Muscle layer of duodenum (tissue), 2 donors: ENCODE results near the gene AFAP1.

Source experiments
- H3K27ac ChIP-seq: one replicate; pipeline ENCODE4 v1.7.0; 2013; ENCODE audit warnings: mild to moderate bottlenecking, low read length
- H3K27me3 ChIP-seq: one replicate; pipeline ENCODE4 v1.7.0; 2013; ENCODE audit warnings: low read depth, mild to moderate bottlenecking, control low read depth, low read length
- H3K36me3 ChIP-seq, 2 donors: one replicate each; pipeline ENCODE4 v1.7.0; 2013; ENCODE audit warnings: low read length in 2 of 2, control low read depth in 1 of 2, mild to moderate bottlenecking in 1 of 2; ENCODE audit not compliant: insufficient read depth in 2 of 2, control insufficient read depth in 1 of 2
- H3K4me1 ChIP-seq, 2 donors: one replicate each; pipeline ENCODE4 v1.7.0; 2013; ENCODE audit warnings: low read length in 2 of 2, mild to moderate bottlenecking in 2 of 2, control low read depth in 1 of 2, moderate library complexity in 1 of 2; ENCODE audit not compliant: insufficient read depth in 2 of 2, control insufficient read depth in 1 of 2
- H3K4me3 ChIP-seq, 2 donors: one replicate each; pipeline ENCODE4 v1.7.0; 2013; ENCODE audit warnings: low read length in 2 of 2, low read depth in 1 of 2, mild to moderate bottlenecking in 1 of 2
- H3K9me3 ChIP-seq, 2 donors: one replicate each; pipeline ENCODE4 v1.7.0; 2013; ENCODE audit warnings: low read length in 2 of 2, control low read depth in 1 of 2, mild to moderate bottlenecking in 1 of 2; ENCODE audit not compliant: control insufficient read depth in 1 of 2
- donor health status: healthy.

The AFAP1 gene

DNA sequence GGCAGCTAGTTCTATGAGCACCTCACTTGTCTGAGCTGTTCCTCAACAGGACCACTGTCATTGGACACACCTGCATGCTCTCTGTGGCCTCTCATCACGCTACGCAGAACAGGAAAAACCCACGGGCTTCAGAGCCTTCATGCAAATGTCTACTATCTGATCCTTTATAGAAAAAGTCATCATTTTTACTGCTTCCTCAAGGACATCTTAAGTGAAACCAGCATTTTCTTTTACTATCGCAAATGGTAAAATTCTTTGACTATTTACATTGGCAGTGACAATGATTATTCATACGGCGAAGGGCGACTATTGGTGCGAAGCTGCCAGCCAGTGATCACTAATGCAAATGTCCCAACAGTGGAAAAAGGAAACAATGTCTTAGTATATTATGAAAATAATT lies 147.0 kb downstream of the AFAP1 start:
- Histone ChIP-seq H3K4me3 (no peak overlapping the region), H3K36me3 (peaks cover 24 to 32% of the 10 kb centered on the region in 2 donors), H3K9me3 (no peaks in the 10 kb centered on the region), H3K4me1 (peaks cover 0 to 15% of the 10 kb centered on the region in 2 donors), H3K27ac (no peak overlapping the region), H3K27me3 (no peaks in the 10 kb centered on the region)

DNA sequence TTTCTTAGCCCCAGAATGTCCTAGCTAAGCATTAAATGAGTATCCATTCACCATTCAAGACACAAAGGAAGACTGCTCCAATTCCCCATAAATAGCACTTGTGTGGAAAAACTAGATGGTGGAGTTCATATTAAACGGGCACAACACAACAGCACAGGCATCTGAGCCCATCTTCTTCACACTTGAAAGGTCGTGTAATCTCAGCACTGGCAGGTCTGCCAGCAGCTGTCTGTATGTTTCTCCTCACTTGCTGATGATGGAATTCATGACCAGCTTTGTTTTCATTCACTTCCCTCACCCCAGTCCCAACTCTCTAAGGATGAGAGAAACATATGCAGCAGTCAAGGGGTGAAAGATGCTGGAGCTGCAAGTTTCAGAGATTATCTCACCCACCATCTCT lies 148.7 kb downstream of the AFAP1 start:
- peaks cover 21 to 33% of the 10 kb centered on the region in 2 donors for H3K36me3 ChIP-seq
- H3K27me3 ChIP-seq, result no peaks in the 10 kb centered on the region
- H3K27ac ChIP-seq, result no peak overlapping the region
- no peak overlapping the region for H3K4me3 ChIP-seq
- no peaks in the 10 kb centered on the region for H3K9me3 ChIP-seq
- peaks cover 0 to 15% of the 10 kb centered on the region in 2 donors for H3K4me1 ChIP-seq

DNA sequence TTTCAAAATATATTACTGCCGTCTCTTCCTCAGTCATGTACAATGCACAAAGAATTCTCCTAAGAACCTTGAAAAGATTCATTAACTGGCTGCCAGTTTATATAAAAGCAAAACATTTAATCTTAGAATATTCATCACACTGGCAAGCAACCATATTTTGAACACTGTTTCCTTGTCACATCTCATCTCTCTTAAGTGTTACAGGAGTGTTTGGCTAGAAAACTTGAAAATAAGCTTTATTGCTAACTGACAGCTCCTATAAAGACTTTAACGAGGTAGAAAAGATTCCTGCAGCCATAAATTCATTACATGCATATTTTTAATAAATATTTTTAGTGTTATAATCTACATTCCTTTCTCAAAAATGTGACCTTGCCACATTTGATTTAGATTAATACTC lies 149.6 kb downstream of the AFAP1 start:
- Histone ChIP-seq H3K27ac (no peak overlapping the region), H3K4me1 (peaks cover 0 to 15% of the 10 kb centered on the region in 2 donors), H3K36me3 (peaks cover 25 to 40% of the 10 kb centered on the region in 2 donors), H3K9me3 (no peaks in the 10 kb centered on the region), H3K4me3 (no peak overlapping the region), H3K27me3 (no peaks in the 10 kb centered on the region)

DNA sequence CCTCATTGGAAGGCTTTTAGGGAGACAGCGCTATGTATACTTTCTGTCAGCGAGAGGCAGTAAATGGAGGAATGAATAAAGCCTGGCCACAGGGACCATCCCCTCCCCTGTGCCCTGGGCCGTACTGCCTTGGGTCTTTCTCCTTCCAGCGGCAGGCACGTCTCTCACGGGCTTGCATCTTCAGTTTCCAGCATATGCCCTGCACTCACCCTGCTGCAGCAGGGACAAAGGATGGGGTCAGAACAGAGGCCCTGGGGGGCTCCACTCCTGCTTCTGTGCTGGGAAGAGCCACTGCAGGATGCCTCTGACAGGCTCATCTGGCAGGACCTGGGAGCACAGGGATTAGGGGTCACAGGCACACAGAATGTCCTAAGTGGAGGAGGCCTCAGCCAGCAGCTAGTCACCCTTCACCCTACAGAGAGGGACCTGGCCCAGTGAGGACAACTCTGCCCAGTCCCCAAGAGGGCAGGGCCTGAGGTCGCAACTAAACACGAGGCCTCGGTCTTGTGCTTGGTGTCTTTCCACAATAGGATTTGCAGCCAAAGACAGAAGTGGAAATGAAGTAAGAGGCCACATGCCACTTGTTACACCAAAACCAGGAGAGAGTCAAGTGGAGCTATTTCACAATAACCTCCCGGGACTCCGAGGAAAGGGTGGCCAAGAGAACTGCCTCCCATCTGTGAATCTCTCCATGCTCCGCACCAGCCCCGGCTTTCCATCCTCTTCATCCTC lies 150.8 kb downstream of the AFAP1 start:
- no peak overlapping the region for H3K27ac ChIP-seq
- H3K4me3 ChIP-seq, result no peak overlapping the region
- H3K27me3 ChIP-seq, result no peaks in the 10 kb centered on the region
- H3K9me3 ChIP-seq, result no peaks in the 10 kb centered on the region
- peaks cover 0 to 15% of the 10 kb centered on the region in 2 donors for H3K4me1 ChIP-seq
- H3K36me3 ChIP-seq, result peaks cover 29 to 38% of the 10 kb centered on the region in 2 donors

DNA sequence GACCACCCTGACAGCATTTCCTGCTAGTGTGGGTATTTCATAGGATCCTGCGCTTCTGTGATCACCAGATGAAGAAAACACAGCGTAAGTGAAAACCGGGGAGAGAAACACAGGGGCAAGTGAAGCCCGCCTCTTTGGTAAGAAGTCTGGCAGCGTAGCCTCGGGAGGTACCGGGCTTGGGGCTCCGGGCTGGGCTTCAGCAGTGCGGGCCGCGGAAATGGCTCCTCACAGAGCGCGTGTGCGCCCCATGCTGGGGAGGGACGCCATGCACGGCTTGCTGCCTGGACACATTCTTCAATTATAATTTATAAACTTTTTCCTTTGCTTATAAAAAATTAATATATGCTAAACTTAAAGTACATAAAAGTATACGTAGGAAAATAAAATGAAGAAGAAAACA lies 151.5 kb downstream of the AFAP1 start:
- no peak overlapping the region for H3K4me3 ChIP-seq
- peaks cover 25 to 35% of the 10 kb centered on the region in 2 donors for H3K36me3 ChIP-seq
- no peaks in the 10 kb centered on the region for H3K9me3 ChIP-seq
- H3K27me3 ChIP-seq, result no peaks in the 10 kb centered on the region
- no peak overlapping the region for H3K27ac ChIP-seq
- H3K4me1 ChIP-seq, result peaks cover 0 to 19% of the 10 kb centered on the region in 2 donors

DNA sequence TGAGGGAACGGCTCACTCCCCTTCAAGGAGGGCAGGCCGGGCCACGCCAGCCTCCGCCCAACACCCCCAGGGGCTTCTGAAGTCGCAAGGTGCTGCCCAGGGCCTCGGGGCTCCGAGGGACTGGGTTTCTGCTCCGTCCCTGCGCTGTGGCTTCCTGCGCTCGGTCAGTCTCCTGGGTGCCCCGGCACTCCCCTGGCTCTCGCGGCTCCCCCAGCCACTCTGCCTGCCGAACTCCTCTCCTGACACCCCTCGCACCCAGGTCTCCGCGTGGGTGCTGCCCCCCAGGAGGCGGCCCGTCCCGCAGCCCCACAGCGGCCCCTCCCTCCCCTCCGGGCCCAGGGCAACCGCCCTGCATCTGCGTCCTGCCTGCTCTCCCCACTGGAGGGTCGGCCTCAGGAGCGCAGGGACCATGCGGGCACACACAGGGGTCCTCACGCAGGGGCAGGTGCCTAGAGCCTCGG lies 151.9 kb downstream of the AFAP1 start:
- H3K9me3 ChIP-seq, result no peaks in the 10 kb centered on the region
- H3K27ac ChIP-seq, result no peak overlapping the region
- H3K36me3 ChIP-seq, result peaks cover 20 to 31% of the 10 kb centered on the region in 2 donors
- H3K4me3 ChIP-seq, result no peak overlapping the region
- H3K27me3 ChIP-seq, result no peaks in the 10 kb centered on the region
- H3K4me1 ChIP-seq, result peaks cover 0 to 21% of the 10 kb centered on the region in 2 donors

DNA sequence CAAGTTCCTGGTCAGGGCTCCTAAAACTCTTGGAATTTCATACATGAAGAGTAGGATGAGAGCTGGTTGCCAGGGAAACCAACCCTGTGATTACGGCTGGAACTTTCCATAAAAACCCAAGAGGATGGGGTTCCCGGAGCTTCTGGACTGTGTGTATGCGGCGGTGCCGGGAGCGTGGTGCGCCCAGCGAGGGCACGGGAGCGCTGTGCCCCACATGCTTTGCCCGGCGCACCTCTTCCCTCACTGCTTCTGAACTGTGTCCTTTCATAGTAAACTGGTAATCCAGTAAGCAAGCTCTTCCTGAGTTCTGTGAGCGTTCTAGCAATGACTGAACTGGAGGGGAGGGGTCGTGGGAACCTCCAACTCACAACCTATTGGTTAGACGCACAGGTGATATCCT lies 152.6 kb downstream of the AFAP1 start:
- no peak overlapping the region for H3K4me3 ChIP-seq
- no peaks in the 10 kb centered on the region for H3K9me3 ChIP-seq
- peaks cover 0 to 28% of the 10 kb centered on the region in 2 donors for H3K4me1 ChIP-seq
- no peak overlapping the region for H3K27ac ChIP-seq
- peaks cover 14 to 24% of the 10 kb centered on the region in 2 donors for H3K36me3 ChIP-seq
- H3K27me3 ChIP-seq, result no peaks in the 10 kb centered on the region

DNA sequence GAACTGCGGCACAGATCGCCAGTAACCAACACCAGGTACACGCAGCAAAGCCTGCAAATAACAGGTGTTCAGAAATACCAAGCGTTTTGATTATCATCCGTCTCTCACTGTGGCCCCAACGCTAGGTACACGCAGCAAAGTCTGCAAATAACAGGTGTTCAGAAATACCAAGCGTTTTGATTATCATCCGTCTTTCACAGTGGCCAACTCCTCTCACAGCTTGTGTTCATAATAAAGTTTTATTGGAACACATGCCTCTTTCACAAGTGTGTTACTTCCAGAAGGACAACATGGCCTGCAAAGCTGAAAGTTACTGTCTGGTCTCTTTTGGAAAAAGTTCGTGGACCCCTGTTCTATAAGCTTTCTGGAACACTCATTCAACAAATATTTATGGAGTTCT lies 153.1 kb downstream of the AFAP1 start:
- H3K27ac ChIP-seq, result no peak overlapping the region
- H3K4me1 ChIP-seq, result peaks cover 3 to 33% of the 10 kb centered on the region in 2 donors
- no peaks in the 10 kb centered on the region for H3K27me3 ChIP-seq
- H3K4me3 ChIP-seq, result no peak overlapping the region
- H3K9me3 ChIP-seq, result no peaks in the 10 kb centered on the region
- H3K36me3 ChIP-seq, result peaks cover 11 to 22% of the 10 kb centered on the region in 2 donors

DNA sequence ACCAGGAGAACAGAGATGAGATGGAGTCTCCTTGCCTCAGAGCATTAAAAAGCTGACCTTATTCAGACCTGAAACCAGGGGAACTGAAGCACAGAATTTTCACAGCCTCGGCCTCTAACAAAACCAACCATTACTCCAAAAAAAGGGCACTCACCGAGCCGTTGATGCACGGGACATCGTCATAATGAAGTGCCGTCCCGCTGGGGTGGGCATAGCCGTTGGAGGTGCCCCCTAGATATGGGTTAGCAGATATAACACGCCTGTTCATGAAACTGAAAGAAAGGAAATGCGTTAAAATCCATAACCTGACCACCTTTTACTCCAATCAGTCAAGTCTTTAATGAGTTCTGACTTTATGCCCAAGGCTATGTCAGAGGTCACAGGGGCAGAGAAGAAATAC lies 153.6 kb downstream of the AFAP1 start:
- H3K27ac ChIP-seq, result no peak overlapping the region
- H3K27me3 ChIP-seq, result no peaks in the 10 kb centered on the region
- no peaks in the 10 kb centered on the region for H3K9me3 ChIP-seq
- no peak overlapping the region for H3K4me3 ChIP-seq
- H3K36me3 ChIP-seq, result peaks cover 11 to 22% of the 10 kb centered on the region in 2 donors
- peaks cover 4 to 36% of the 10 kb centered on the region in 2 donors for H3K4me1 ChIP-seq

DNA sequence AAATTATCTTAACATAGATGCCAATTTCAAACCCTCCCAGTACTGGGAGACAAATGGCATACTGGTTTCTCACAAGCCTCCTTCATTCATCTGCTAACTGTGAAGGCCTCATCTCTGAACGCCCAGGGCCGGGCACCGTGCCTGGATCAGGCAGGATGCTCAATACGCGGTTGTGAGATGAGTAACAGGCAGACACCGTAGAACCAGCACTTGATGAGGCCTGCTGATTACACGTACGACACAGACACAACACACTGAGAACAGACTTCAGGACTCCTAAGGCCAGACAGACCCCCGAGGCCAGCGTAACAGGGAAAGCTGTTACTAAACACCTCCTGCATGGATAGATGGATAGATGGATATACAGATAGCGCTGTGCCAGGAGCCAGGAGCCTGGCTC lies 154.6 kb downstream of the AFAP1 start:
- peaks cover 4 to 41% of the 10 kb centered on the region in 2 donors for H3K4me1 ChIP-seq
- no peaks in the 10 kb centered on the region for H3K9me3 ChIP-seq
- no peak overlapping the region for H3K27ac ChIP-seq
- H3K4me3 ChIP-seq, result no peak overlapping the region
- H3K36me3 ChIP-seq, result peaks cover 11 to 22% of the 10 kb centered on the region in 2 donors
- H3K27me3 ChIP-seq, result no peaks in the 10 kb centered on the region

DNA sequence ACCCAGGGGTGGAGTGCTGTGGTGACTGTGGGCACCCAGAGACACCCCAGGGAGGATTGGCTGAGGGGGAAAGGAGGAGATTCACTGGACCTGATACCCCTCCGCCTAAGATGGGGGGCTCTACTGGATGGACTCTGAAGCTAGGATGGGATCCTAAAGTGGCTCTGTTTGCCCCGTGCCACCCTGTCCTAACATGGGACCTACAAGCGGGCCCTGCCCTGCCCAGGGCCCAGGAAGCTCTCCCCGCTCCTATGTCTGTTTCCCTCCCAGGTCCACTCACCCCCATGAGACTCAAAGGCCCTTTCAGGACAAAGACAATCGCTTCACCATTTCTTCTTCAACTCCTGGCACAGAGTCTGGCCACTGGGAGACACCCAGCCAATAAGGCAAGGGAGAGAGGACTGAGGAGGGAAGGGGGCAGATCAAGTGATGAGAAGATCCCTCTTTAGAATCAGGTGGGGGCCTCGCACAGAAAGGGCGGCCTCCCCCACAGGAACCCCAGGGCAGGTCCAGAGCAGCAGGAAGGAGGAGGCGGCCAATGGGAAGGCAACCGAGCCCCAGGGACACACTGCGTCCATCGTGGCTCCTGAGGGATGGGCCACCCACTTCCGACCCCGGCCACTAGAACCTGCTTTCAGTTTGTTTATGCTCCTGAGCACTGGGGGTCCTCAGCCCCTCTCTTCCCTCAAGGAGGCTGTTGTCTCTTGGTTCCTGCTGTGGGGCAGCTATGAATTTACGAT lies 155.4 kb downstream of the AFAP1 start:
- no peak overlapping the region for H3K4me3 ChIP-seq
- peaks cover 11 to 22% of the 10 kb centered on the region in 2 donors for H3K36me3 ChIP-seq
- H3K4me1 ChIP-seq, result peaks cover 8 to 41% of the 10 kb centered on the region in 2 donors
- H3K27ac ChIP-seq, result no peak overlapping the region
- no peaks in the 10 kb centered on the region for H3K27me3 ChIP-seq
- H3K9me3 ChIP-seq, result no peaks in the 10 kb centered on the region
